ENCODE measurements around the gene TRIM62.

DNA sequence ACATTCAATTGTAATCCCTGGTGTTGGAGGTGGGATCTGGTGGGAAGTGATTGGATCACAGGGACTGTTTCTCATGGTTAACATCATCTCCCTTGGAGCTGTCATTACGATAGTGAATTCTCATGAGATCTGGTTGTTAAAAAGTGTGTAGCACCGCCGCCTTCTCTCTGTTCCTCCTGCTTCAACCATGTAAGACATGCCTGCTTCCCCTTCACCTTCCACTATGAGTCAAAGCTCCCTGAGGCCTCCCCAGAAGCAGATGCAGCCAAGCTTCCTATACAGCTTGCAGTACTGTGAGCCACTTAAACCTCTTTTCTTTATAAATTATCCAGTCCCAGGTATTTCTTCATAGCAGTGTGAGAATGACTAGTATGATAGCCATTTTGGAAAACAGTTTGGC, 30.1 kb upstream of the TRIM62 start:
- TF ChIP-seq, protein P1, sequence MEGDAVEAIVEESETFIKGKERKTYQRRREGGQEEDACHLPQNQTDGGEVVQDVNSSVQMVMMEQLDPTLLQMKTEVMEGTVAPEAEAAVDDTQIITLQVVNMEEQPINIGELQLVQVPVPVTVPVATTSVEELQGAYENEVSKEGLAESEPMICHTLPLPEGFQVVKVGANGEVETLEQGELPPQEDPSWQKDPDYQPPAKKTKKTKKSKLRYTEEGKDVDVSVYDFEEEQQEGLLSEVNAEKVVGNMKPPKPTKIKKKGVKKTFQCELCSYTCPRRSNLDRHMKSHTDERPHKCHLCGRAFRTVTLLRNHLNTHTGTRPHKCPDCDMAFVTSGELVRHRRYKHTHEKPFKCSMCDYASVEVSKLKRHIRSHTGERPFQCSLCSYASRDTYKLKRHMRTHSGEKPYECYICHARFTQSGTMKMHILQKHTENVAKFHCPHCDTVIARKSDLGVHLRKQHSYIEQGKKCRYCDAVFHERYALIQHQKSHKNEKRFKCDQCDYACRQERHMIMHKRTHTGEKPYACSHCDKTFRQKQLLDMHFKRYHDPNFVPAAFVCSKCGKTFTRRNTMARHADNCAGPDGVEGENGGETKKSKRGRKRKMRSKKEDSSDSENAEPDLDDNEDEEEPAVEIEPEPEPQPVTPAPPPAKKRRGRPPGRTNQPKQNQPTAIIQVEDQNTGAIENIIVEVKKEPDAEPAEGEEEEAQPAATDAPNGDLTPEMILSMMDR (IDR thresholded peaks at IDR 0.05) = no peak
- no peak for TF ChIP-seq POLR2A (IDR thresholded peaks at IDR 0.05)

Data from breast epithelium (tissue), 3 donors.